ENCODE results near the gene ISLR.

ISLR gene

DNA sequence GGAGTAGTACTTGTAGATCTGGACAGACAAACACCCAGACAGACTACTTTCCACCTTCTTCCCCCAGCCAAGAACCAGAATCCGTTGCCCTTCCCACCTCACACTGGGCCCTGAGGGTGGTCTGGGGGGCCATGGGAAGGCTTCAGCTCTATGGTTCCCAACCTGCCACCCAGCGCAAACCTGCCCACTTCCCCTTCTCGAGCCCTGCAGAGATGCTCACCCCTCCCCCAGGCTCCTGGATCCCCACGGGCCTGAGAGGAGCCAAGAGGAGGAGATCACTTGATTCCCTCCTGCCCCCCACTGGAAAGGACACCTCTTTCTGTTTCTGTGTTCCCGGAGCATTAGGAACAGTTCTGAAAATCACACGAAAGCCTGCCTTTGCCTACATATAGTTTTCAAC, 20.4 kb downstream of the ISLR start:
- no peak for DNase-seq (ENCODE audit: low read depth in 2 of 2)

DNA sequence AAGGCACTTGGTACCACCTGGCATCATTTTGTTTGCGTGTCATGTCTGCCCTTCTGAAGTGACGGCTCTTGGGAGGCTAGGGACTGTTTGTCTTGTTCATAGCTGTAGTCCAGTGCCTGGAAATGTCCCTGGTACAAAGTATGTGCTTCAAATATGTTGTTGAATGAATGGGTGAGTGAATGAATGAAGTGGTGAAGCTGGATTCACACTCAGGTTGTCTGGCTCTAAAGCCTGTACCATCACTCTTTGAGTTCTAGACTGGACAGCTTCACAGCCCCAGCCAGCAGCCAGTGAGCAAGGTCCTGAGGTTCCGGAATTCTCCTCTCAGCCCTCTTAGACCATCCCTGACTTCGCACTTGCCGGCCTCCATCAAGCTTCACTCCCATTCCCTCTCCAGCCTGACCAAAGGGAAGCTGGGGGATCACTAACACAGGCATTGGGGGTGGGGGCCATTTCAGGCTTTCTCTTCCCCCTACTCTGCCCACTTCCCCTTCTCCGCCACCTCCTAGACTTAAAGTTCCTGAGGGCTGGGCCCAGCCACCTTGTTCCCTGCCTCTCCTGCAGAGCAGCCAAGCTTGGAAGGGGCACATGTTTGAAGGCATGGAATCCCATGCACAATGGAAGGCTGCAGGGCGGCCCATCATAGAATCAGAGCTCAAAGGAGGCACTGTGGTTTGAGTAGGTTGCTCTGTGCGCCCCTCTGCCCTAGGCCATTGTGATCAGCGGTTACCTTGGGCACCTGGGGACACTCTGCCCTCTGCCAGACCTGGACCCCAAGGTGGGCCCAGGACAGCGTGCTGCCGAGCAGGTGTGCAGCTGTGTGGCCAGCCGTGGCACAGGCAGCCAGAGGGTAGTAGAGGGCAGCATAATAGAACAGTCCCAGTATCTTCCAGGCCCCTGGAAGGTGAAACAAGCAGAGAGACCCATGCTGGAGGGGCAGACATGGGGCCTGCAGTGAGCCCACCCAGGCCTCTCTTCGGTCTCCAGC, 21.4 kb downstream of the ISLR start:
- no peak for DNase-seq (ENCODE audit: low read depth in 2 of 2)

DNA sequence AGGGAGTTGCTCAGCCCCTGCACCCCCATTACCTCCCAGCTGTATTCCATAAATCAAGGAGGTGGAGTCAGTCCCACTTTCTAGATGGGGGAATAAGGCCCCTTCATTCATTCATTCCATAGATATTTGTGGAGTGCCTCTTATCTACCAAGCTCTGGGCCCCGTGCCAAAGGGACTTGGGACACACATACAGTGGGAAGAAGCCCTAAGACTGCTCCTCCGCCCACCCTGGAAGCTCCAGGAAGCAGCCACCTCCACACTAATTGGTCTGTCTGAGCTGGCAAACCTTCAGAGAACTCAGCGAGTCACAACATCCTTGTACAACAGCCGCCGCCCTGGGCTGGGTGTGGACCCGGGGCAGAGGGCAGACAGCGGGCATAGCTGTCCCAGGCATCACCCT, 22.7 kb downstream of the ISLR start:
- DNase-seq (ENCODE audit: low read depth in 2 of 2): no peak

DNA sequence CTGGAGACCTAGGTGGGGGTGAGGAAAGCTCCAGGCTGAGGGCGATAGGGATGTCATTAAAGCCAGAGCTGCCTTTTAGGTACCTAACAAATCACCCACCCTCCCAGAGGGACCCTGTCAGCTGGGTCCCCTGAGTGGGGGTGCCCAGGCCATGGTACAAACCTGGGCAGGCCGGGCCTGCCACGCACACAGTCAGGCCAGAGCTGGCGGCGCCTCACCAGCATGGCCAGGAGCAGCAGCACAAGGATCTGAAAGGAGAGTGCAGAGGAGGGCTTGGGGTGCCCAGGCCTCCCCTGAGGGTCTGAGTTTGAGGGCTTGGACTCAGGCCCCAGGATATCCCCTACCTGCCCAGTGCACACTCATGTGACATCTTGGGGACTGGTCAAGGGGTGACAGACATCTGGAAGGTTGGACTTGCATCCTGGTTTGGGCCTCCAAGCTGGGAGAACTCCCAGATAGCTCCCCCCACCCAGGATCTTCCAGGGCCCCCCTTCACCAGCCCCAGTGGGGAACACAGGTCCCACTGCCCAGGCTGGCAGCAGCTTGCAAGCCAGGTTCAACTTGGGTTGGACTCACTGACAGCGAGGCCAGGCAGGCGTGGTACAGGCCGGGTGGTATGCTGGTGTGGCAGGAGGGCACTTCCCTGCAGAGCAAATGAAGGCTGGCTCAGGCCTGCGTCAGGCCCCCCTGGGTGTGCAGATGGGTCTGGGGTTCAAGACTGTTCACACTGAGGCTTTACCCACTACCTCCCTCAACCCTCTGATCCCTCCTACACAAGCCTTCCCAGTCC, 23.9 kb downstream of the ISLR start:
- DNase-seq (ENCODE audit: low read depth in 2 of 2): no peak

DNA sequence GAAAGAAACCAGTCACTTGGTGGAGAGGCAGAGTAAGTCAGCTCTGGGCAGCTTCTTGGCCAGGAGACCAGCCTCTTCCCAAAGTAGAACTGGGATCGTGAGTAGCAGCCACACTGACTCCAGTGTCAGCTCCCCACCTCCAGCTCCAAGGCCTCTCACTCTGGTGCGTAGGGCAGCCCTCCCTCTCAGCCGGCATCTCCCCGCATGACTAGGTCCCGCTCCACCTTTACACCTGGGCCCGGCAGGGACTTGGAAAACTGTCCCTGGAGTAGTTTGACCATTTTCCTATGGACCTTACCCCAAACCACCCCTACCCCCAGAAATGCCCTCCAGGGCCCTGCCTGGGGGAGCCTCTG, 25.8 kb downstream of the ISLR start:
- DNase-seq (ENCODE audit: low read depth in 2 of 2): no peak

DNA sequence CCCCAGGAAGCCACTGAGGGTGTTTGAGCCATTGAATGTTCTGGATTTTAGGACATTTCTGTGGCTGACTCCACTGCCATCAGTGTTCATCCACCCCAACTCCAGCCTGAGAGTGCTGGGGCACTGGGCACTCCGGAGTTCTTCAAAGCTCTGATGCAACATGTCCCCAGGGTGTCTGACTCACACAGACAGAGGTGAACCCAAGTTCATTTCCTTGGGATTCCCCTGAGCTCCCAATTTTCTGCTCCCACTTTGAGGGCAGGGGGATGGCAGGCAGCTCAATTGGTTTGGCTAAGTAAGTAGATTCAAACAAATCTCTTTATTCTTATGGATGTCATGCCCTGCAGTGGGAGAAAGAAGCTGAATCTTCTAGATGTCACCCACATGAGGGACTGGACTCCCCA, 26.9 kb downstream of the ISLR start:
- DNase-seq (ENCODE audit: low read depth in 2 of 2): no peak

DNA sequence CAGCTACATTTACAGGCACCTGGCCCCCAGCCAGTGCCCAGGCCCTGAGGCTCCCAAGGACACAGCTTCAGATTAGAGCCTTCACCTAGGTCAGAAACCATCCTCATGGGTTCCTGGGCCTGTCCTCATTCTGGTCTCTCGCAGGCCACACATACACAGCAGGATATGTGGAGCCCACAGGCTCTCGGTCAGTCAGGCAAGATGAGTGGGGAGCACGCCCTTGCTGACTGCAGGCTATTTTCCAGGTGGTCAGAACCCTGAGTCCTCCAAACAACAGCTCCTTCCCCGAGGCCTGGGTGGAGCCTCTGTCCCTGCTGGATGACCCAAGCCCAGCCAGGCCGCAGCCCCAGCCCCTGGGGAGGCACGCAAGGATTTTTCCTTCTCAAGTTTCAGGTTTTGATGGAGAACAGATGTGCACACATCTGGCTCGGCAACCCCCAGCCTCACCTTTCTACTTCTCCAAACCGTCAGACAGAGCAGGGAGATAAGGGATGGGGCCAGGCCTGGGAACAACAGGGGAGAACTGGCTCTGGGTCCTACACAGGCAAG, 27.4 kb downstream of the ISLR start:
- DNase-seq (ENCODE audit: low read depth in 2 of 2): no peak

DNA sequence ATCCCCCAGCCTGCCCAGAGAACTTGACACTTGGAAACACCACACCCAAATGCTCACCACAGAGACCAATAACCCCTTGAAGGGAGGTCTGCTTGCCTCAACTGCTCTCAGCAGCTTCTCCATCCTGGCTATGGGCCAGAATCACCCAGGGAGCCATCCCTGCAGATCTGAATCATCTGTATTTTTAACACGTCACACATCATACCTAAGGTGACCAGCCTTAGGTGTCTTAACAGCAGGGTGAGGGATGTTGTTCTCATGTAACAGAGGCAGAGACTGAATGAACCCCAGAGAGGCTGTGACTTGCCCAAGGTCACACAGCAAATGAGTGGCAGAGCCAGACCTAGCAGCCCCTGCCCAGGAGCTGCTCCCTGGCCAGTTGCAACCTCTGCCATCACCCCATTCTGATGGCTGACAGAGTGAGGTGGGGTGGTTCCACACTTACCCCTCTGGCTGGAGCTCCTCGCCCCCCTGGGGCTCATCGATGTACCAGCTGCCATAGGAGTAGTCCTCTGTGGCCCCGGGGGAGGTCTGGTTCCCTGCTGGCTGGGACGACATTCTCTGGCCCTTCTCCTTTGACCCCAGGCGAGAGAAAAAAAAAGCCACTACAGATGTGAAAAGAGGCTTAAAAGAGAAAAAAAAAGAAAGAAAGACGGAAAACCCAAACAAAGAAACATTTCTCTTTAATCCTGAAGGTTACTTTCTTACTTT, 28.4 kb downstream of the ISLR start:
- no peak for DNase-seq (ENCODE audit: low read depth in 2 of 2)

DNA sequence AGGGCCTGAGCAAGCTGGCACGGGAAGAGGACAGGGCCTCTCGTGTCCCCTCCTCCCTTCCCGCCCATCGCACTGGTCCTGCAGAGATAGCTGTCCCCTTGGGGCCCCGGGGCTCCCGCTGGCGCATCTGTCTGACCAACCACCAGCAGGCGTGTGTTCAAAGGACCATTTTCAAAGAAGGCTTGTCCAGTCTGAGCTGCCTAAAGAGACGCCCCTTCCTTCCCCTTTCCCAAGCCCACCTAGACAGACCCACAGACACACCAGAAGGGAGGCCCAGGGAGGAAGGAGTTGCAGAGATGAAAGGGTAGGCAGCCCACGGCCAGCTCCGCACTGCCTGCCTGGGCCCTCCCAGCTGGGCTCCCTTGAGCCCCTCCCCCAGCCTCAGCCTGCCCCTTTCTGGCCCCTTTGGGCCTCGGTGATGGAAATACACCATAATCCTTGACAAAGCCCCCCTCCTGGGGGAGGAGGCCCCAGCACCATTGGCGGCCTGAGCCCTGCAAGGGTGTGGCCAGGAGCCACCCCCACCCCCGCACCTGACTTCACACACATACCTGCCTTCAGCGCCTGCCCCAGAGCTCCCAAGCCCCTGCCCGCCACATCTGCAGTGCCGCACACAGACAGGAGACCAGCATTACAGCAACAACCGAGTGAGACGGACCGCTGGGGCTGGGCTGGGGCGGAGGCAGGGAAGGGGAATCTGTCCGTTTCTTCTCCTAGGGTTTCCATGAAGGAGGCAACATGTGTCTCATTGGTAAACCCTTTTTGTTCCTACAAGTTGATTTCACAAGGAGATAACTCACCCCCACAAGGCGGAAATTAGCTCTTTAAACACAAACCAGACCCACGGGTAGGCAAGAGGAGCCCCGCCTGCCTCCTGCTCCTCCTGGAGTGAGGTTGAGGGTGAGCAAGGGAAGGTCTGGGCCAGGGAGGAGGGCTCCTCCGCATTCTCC, 29.2 kb downstream of the ISLR start, which contains the start of gene STRA6:
Gene STRA6 (minus strand): TSS at position 336 of the 950 bp plus-strand sequence. CDS start 520 bp downstream, outside the sequence.
- DNase-seq (ENCODE audit: low read depth in 2 of 2): no peak

DNA sequence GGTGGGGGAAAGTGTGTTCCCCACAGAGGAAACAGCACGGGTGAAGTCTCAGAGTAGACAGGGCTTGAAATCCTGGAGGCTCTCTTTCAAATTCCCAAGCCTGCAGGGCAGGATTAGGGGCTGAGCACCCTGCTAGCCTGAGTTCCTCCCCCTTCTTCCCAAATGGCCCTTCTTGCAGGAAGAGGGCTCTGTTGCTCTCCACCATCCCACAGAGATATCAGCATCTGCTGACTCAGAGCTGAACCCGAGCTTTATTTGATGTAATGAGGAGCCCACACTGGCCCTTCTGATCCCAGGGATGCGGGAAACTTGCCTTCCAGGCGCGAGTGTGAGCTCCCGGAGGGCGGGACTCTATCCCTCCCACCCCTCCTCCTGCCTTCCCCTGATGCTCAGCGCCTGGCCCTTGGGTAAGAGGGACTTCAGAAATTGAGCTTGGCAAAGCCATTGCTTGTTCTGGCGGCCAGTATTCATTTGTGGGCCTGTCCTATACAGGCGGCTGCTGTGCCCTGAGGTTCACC, 30.5 kb downstream of the ISLR start:
- no peak for DNase-seq (ENCODE audit: low read depth in 2 of 2)

DNA sequence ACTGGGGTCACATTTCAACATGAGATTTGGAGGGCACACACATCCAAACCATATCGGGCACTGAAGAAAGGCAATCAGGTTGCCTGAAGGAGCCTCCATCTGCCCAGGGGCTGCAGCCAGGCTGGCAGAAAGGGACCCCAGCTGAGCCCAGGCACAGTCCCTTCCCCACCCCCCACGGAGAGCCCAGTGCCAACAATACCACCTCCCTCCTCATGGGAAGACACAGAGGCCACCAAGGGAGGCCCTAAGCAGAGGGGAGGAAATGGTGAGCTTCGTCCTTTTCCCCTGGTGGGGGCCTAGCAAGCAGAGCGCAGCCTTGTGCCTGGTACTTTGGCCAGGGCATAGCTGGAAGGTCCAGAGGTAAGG, 32.1 kb downstream of the ISLR start:
- DNase-seq (ENCODE audit: low read depth in 2 of 2): no peak

DNA sequence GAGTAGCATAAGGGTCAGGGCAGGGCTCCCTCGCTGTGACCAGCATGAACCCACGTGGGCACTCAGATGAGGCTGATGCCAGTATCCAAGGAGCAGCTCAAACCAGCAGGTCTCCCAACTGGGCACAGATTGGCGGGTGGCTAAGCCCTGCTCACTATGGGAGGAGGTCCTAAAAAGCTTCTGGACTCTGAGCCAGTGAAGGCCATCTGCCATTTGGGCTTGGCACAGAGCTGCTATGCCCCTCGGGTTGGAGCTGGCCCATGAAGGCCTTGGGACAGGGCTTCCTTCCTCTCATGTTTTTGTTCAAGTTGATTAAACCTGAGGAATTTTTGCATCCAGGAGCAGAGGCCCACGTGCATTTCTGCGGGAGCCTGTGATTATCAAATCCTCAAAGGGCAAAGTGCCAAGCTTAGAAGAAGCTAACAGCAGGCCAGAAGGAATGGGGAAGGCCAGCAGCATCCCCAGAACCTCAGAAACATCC, 33.3 kb downstream of the ISLR start:
- DNase-seq (ENCODE audit: low read depth in 2 of 2): no peak

DNA sequence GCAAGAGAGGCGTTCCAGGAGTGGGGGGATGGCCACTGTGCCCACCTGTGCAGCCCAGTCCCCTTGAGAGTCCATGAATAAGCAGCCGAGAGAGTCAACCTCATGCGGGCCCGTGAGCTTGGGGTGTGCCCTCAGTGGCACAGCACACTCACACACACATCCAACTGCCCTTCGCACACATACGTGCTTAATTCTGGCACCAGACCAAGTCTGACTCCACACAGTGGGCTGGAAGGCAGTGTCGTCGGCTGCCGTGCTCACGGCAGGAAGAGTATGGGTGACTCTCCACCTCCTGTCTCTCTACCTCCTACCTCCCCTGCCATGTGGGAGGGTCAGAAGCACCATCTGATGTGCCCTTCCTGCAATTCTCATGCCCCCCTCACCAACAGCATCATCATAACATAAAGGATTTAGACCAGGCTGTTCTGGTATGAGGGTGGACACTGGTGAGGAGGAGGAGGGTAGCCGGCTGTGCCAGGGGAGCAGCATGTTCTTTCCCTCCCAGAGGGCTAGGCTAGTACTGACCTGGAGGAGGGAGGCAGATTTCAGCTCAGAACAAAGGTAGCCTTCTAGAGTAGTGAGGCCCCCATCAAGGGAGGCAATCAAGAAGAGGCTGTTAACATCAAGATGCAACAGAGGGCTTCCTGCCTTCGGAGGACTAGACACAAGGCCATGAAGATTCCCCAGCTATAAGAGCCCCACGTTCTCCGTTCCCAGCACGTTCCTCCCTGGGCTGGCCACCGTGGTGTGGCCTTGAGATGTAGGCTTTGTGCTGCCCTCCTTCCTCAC, 34.3 kb downstream of the ISLR start:
- DNase-seq (ENCODE audit: low read depth in 2 of 2): no peak

DNA sequence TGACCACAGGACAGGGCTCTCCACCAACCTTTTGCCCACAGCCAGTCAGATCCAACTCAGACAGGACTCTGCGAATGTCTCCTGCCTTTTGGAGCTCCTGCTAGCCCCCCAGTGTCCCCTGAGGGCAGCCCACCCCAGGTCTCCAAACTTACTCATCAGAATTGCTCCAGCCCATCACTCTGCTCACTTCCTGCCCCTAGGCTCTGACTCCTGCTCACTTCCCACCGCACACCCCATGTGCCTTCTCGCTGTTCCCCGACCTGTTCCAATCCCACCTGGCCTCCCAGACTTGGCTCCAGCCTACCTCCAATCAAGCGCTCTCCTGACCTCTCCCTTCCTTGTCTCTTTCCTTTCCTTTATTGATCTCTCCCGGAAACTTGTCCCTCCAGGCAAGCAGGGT, 35.0 kb downstream of the ISLR start:
- DNase-seq (ENCODE audit: low read depth in 2 of 2): no peak

DNA sequence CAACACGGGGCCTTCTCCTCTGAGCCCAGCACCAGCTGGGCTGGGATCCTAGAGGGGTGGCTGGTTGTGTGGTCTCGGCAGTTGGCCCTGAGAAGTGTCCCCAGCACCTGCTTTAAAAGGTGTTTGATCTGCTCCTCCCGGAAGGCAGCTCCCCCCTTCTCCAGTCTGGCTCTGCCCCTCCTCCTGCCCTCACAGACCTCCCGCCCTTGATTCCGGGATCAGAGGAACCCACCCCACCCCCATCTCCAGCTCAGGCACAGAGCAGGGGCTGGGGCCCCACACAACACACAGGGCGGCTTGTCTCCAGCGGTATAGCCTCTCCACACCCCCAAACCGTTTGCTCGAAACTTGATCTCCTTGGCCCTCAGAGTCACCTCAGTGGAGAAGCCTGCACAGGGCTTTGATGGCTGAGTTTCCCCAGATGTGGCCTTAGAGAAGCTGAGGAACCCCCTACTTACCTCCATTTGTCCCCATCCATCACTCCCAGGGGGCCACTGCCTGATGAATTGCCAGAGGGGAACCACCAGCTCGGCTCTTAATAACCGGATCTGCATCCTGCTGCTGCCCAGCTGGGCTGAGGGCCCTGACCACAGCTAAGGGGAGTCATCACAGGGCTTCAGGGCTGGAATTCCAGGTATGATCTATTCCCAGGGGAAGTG, 35.5 kb downstream of the ISLR start:
- DNase-seq (ENCODE audit: low read depth in 2 of 2): no peak

DNA sequence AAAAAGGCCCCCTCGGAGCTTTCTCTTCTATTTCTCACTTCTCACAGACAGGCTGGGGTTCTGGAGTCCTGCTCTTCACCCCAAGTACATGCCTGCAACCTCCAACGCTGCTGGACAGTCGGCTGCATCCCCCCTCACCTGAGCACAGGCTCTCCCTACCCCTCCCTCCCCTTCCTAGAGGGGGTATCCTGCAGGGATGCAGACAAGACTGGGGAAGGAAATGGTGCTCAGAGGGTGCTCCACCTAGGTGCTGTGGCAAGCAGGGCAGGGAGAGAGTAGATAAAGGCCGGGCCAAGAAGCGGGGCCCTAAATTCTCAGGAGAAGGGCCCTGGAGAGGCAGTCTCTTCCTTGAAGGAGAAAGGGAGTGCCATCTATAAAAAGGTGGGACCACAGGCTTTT, 36.0 kb downstream of the ISLR start:
- DNase-seq (ENCODE audit: low read depth in 2 of 2): no peak

DNA sequence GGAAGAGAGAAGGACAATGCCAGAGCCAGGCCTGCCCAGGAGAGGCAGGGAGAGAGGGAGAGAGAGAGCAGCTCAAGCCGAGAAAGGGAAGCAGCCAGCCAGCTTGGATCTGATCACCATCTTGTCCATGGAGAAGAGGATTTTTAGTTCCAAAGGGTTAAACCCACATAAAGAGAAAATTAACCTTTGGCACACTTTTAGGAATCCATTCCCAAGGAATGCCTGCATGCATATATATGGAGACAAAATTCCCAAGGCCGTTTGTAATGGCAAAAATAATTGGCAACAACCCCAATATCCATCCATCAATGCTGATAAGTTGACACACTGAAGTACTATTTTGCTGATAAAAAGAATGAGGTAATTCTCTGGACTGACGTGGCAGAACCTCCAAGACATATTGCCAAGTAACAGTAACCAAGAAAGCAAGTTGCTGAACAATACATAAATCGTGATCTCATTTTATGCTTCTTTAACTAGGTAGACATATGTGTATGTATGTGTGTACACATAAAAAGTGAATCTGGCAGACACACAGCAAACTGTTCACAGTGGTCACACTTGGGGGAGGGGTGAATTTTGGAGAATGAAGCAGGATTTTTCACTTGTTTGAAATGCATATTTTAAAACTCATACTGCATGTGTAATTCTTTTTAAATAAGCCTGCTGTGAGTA, 36.6 kb downstream of the ISLR start:
- DNase-seq (ENCODE audit: low read depth in 2 of 2): no peak

DNA sequence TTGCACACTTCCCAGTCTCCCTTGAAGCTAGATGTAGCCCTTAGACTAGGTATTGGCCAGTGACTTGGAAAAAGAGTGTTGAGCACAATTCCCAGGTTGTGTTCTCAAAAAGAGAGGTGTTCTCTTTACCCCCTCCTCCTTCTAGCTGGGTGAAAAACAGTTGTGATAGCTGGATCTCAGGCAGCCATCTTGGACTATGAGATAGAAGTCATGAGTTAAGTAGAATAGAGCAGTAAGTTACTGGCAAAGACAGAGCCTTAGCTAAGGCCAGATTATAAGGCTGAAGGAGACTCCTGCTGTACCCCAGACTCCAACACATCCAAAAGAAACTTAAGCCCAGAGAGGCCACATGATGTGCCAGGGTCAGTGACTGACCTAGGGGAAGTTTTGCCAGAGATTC, 37.2 kb downstream of the ISLR start:
- no peak for DNase-seq (ENCODE audit: low read depth in 2 of 2)

DNA sequence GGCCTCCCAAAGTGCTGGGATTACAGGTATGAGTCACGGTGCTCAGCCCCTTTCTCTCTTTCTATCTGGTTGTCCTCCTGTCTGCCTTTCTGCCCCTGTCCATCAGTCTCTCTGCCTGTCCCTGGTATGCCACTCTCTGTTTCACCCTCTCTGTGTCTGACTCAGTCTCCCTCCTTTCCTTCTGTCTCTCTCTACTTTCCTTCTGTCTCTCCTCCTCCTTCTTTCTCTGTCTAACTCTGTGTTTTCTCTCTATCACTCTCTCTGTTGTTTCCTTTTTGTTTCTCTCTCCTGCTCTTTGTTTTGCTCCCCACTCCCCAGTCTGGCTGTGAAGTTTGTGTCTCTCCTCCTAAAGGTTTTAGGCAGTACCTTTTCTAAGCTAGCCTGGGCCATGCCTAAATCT, 38.1 kb downstream of the ISLR start:
- DNase-seq (ENCODE audit: low read depth in 2 of 2): no peak
